HepG2 (cell line): Measurements from ENCODE around the gene INO80E. TPM values are rescaled to one million over a fixed set of nuclear protein-coding genes. Genes with fewer than 3 reads are reported as not detected.

Experiments used
- CC2D1A ChIP-seq: sonication (generic); formaldehyde crosslinking; IDR thresholded peaks from 2 replicates; pipeline ENCODE4 v1.8.1; 2023; ENCODE audit warnings: mild to moderate bottlenecking, missing genetic modification reagents
- DRAP1 ChIP-seq: IDR thresholded peaks from 2 replicates; pipeline ENCODE4 v1.6.1; 2016; ENCODE audit warnings: missing genetic modification reagents, missing compliant biosample characterization
- FOXA1 ChIP-seq, 2 experiments: fragments of 450-650 bp in 1 of 2; sonication (generic) in 1 of 2; formaldehyde crosslinking in 1 of 2; IDR thresholded peaks; 2 replicates each; pipeline versions ENCODE4 v1.4.0 to v1.6.1; 2016 to 2020; ENCODE audit warnings: missing genetic modification reagents in 1 of 2
- HDAC1 ChIP-seq: sonication (generic); formaldehyde crosslinking; IDR thresholded peaks from 2 replicates; pipeline ENCODE4 v1.5.1; 2020; ENCODE audit warnings: mild to moderate bottlenecking, missing genetic modification reagents
- HNRNPLL ChIP-seq: fragments of 200-400 bp; formaldehyde crosslinking; IDR thresholded peaks from 2 replicates; pipeline ENCODE4 v1.6.1; 2017; ENCODE audit warnings: mild to moderate bottlenecking, low read depth, low read length; ENCODE audit not compliant: poor library complexity, severe bottlenecking
- HOXA9 ChIP-seq: sonication (generic); formaldehyde crosslinking; IDR thresholded peaks from 2 replicates; pipeline ENCODE4 v1.8.1; 2022; ENCODE audit warnings: missing genetic modification reagents, mild to moderate bottlenecking, moderate library complexity, borderline replicate concordance
- KDM5B ChIP-seq: sonication (generic); formaldehyde crosslinking; IDR thresholded peaks from 2 replicates; pipeline ENCODE4 v1.4.0; 2020; ENCODE audit warnings: missing genetic modification reagents, mild to moderate bottlenecking, borderline replicate concordance
- LCORL ChIP-seq, 2 experiments: fragments of 450-650 bp in 1 of 2; sonication (generic) in 1 of 2; formaldehyde crosslinking in 1 of 2; IDR thresholded peaks; 2 replicates each; pipeline versions ENCODE4 v1.5.0 to v1.6.1; 2017 to 2020; ENCODE audit warnings: antibody characterized with exemption in 1 of 2, missing genetic modification reagents in 1 of 2
- MAX ChIP-seq: IDR thresholded peaks from 2 replicates; pipeline ENCODE4 v1.6.1; 2012; ENCODE audit warnings: inconsistent platforms
- MEIS1 ChIP-seq: sonication (generic); formaldehyde crosslinking; IDR thresholded peaks from 2 replicates; pipeline ENCODE4 v1.9.0; 2021; ENCODE audit warnings: mild to moderate bottlenecking, missing genetic modification reagents, moderate library complexity, borderline replicate concordance
- MXD3 ChIP-seq: IDR thresholded peaks from 2 replicates; pipeline ENCODE4 v1.6.1; 2016; ENCODE audit warnings: mild to moderate bottlenecking, missing biosample characterization, missing genetic modification reagents
- NFATC3 ChIP-seq: sonication (generic); formaldehyde crosslinking; IDR thresholded peaks from 2 replicates; pipeline ENCODE4 v1.5.1; 2020; ENCODE audit warnings: mild to moderate bottlenecking, missing genetic modification reagents
- NFKBIZ ChIP-seq: IDR thresholded peaks from 2 replicates; pipeline ENCODE4 v1.6.1; 2018; ENCODE audit warnings: missing genetic modification reagents, missing compliant biosample characterization
- NR2F1 ChIP-seq, 2 experiments: fragments of 450-650 bp in 1 of 2; formaldehyde crosslinking in 1 of 2; IDR thresholded peaks; 2 replicates each; pipeline versions ENCODE4 v1.5.0 to v1.6.1; 2016 to 2020; ENCODE audit warnings: mild to moderate bottlenecking in 1 of 2, missing compliant biosample characterization in 1 of 2, missing genetic modification reagents in 1 of 2, moderate library complexity in 1 of 2
- RARG ChIP-seq: sonication (generic); formaldehyde crosslinking; IDR thresholded peaks from 2 replicates; pipeline ENCODE4 v1.4.0; 2020; ENCODE audit warnings: low read depth, mild to moderate bottlenecking, missing genetic modification reagents
- REL ChIP-seq: sonication (generic); formaldehyde crosslinking; conservative IDR thresholded peaks from 2 replicates; pipeline ENCODE4 v1.8.0; 2022; ENCODE audit warnings: mild to moderate bottlenecking, missing genetic modification reagents, moderate library complexity
- RNF2 ChIP-seq: fragments of 450-650 bp; conservative IDR thresholded peaks from 2 replicates; pipeline ENCODE4 v1.6.1; 2016; ENCODE audit warnings: low read depth
- SNRNP70 ChIP-seq: fragments of 200-400 bp; formaldehyde crosslinking; IDR thresholded peaks from 2 replicates; pipeline ENCODE4 v1.6.1; 2017; ENCODE audit warnings: mild to moderate bottlenecking, low read depth, low read length, moderate library complexity
- TERF1 ChIP-seq: sonication (generic); formaldehyde crosslinking; IDR thresholded peaks from 2 replicates; pipeline ENCODE4 v1.8.0; 2022; ENCODE audit warnings: mild to moderate bottlenecking, missing genetic modification reagents, moderate library complexity
- TOE1 ChIP-seq: sonication (generic); formaldehyde crosslinking; IDR thresholded peaks from 2 replicates; pipeline ENCODE4 v1.4.0; 2020; ENCODE audit warnings: mild to moderate bottlenecking, missing genetic modification reagents
- WIZ ChIP-seq: sonication (generic); formaldehyde crosslinking; IDR thresholded peaks from 2 replicates; pipeline ENCODE4 v1.5.1; 2020; ENCODE audit warnings: mild to moderate bottlenecking, missing genetic modification reagents
- ZNF333 ChIP-seq: sonication (generic); formaldehyde crosslinking; IDR thresholded peaks from 2 replicates; pipeline ENCODE4 v1.4.0; 2020; ENCODE audit warnings: mild to moderate bottlenecking, missing genetic modification reagents, borderline replicate concordance
- ZNF430 ChIP-seq: sonication (generic); formaldehyde crosslinking; IDR thresholded peaks from 2 replicates; pipeline ENCODE4 v1.9.0; 2021; ENCODE audit warnings: mild to moderate bottlenecking, missing genetic modification reagents
- ZNF644 ChIP-seq: IDR thresholded peaks from 2 replicates; pipeline ENCODE4 v1.6.1; 2016; ENCODE audit warnings: low read depth
- ZNF652 ChIP-seq: IDR thresholded peaks from 2 replicates; pipeline ENCODE4 v1.6.1; 2016; ENCODE audit warnings: low read depth, borderline replicate concordance
- ZNF816 ChIP-seq: sonication (generic); formaldehyde crosslinking; IDR thresholded peaks from 2 replicates; pipeline ENCODE4 v1.8.0; 2022; ENCODE audit warnings: missing genetic modification reagents, mild to moderate bottlenecking, borderline replicate concordance
- ZNF83 ChIP-seq: sonication (generic); formaldehyde crosslinking; IDR thresholded peaks from 2 replicates; pipeline ENCODE4 v1.4.0; 2020; ENCODE audit warnings: missing genetic modification reagents, mild to moderate bottlenecking, borderline replicate concordance
- ZZZ3 ChIP-seq: sonication (generic); formaldehyde crosslinking; IDR thresholded peaks from 2 replicates; pipeline ENCODE4 v1.4.0; 2020; ENCODE audit warnings: missing genetic modification reagents, mild to moderate bottlenecking, borderline replicate concordance
- polyA plus RNA-seq, 8 experiments: library from polyadenylated mRNA; depleted of rRNA in 3 of 8; stranded (reverse) in 7 of 8; unstranded in 1 of 8; fragments of >200 nt; fragmentation: Illumina TruSeq in 4 of 8; extraction: Trizol in 4 of 8; gene quantifications; 2 replicates each; pipeline versions ENCODE4 v1.2.1 to v1.2.3, GENCODE V29; 2011 to 2016; ENCODE audit warnings: low read depth in 4 of 8, missing spikeins in 1 of 8, mixed read lengths in 1 of 8; ENCODE audit not compliant: insufficient read depth in 1 of 8
- total RNA-seq, 5 experiments: library from RNA; depleted of rRNA; stranded (reverse); fragments of >200 nt; fragmentation: Illumina TruSeq; extraction: Trizol; gene quantifications; 2 replicates each; pipeline ENCODE4 v1.2.3, GENCODE V29; 2016; ENCODE audit warnings: low read depth in 1 of 5

The INO80E gene
- total and polyA plus RNA-seq, 2 of the 13 experiments (the other 11 are each of a cell fraction or from before 2014, with no cell fraction given): 25.8 to 45.6 TPM

GRCh38 chr16:29995911-29996765, at the start of gene INO80E (continued):
- TF ChIP-seq TERF1 (CRISPR knock-in tag): no peak
- TF ChIP-seq HOXA9 (CRISPR knock-in tag): no peak
- TF ChIP-seq CC2D1A (CRISPR knock-in tag): no peak
- TF ChIP-seq HDAC1 (CRISPR knock-in tag): no peak; the same call in 1 of the 2 replicates
- TF ChIP-seq WIZ (CRISPR knock-in tag): no peak
- TF ChIP-seq HNRNPLL: peak; percentile 91
- peak; percentile 94; the same call in 1 of the 2 replicates for TF ChIP-seq ZNF430
- TF ChIP-seq SNRNP70: no peak
- TF ChIP-seq ZNF644 (CRISPR knock-in tag): peak; percentile 10; the same call in 1 of the 2 replicates
- no peak; the same call in 1 of the 2 replicates for TF ChIP-seq REL (CRISPR knock-in tag)
- no peak for TF ChIP-seq RARG (CRISPR knock-in tag)
- no peak; the same call in 1 of the 2 replicates for TF ChIP-seq NFATC3
- TF ChIP-seq TOE1: no peak
- TF ChIP-seq MXD3: peak; percentile 94; the same call in 1 of the 2 replicates
- TF ChIP-seq NR2F1 (CRISPR knock-in tag; IDR thresholded peaks at IDR 0.05): no peak
- no peak for TF ChIP-seq RNF2
- TF ChIP-seq MEIS1: no peak
- peak; percentile 90 for TF ChIP-seq DRAP1 (CRISPR knock-in tag)
- no peak for TF ChIP-seq MAX
- no peak for TF ChIP-seq ZZZ3
- TF ChIP-seq KDM5B: no peak; the same call in none of the 2 replicates
- no peak for TF ChIP-seq ZNF816 (CRISPR knock-in tag)
- no peak for TF ChIP-seq ZNF83
- TF ChIP-seq ZNF652 (CRISPR knock-in tag): peak; percentile 51; the same call in 1 of the 2 replicates
- TF ChIP-seq NFKBIZ (CRISPR knock-in tag): no peak; the same call in 1 of the 2 replicates
- TF ChIP-seq FOXA1 (IDR thresholded peaks at IDR 0.05): no peak
- peak; percentile 50 for TF ChIP-seq FOXA1 (CRISPR knock-in tag; IDR thresholded peaks at IDR 0.05)
- TF ChIP-seq LCORL (IDR thresholded peaks at IDR 0.05): no peak
- peak; percentile 65; the same call in 1 of the 2 replicates for TF ChIP-seq LCORL (CRISPR knock-in tag; IDR thresholded peaks at IDR 0.05)
- TF ChIP-seq ZNF333 (CRISPR knock-in tag): peak; percentile 44; the same call in 1 of the 2 replicates
